CD4-positive, alpha-beta T cell treated with Interleukin-12 subunit alpha and Interleukin-12 subunit beta, for 1 hour (primary cell): Measurements from ENCODE around the gene USH1G.

Source experiments
- DNase-seq: peaks from one replicate; pipeline ENCODE4 v3.0.0-alpha.2; 2020

The USH1G gene

GRCh38 chr17:74900208-74900607 is 22.8 kb downstream of the USH1G start:
- DNase-seq: no peak

- no peak for DNase-seq
Measured at GRCh38 chr17:74898376-74898946, 24.6 kb downstream of the USH1G start.

DNA sequence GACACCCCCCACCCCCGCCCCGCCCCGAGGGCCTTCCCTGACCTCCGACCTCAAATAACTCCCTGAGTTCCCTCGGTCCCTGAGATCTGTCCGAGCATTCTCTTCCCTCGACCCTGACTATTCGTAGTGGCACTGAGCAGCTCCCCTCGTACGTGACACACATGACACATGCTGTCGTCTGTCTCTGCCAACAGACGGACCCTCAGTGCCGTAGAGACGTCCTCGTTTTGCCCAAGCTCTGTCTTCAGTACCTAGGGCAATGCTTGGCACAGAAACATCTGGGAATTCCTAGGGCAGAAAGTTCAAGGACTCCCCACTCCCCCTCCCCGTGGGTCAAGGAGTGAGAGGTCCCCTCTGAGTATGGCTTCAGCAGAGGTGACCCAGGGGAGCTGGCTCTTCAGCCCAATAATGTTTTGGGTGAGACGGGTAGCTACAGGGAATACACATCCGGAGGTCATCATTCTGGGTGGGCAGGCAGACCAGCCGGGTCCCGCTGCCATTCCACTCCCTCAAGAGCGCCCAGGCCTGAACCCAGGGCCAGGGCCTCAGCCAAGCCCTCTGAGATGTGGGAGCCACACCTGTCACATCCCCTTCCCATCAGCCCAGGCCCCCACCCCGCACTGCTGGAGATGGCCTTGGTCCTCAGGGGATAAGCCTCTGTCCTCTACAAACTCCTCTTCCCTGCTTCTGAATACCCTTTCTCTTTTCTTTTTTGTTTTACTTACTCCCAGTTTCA is 29.0 kb downstream of the USH1G start:
- DNase-seq: no peak

- DNase-seq: peak; percentile 10
Measured at GRCh38 chr17:74892974-74893911, 29.8 kb downstream of the USH1G start, which contains the start of gene FADS6. Gene FADS6 (minus strand): TSS chr17:74893633. CDS start chr17:74893595, 38 bp downstream.

DNA sequence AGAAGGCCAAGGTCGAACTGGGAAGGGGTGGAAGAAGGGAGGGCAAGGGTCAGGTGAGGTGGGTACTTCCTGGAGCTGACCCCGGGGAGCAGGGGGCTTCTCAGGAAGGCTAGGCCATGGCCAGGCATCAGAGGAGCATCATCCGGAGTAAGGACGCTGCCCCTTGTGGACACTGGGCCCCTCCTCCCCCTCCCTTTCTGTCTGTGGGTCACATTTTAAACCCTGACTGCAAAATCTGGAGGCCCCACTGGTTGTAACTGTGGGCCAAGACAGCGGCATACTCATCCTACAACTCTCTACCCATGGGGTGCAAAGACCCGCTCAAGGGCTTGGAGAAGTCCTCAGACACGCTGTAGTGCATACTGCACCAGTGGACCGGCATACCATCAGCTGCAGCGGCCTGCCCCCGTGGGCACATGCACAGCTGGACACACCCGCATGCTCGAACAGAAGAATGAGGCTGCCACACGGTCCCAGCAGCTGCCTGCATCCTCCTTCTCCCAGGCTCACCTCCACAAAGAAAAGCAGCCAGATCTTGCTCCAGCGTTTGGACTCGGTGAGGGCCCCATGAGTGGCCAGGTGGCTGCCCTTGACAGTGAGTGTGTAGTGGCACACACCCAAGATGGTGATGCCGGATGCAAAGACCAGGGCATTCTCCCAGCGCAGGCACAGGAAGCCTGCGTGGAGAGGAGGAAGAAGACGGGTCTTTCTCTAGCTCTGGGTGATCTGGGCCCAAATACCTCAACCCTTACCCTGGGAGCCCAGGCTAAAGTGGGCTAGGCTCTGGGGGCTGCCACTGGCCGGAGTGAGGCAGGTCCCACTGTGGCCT is 30.8 kb downstream of the USH1G start:
- no peak for DNase-seq

- no peak for DNase-seq
Measured at GRCh38 chr17:74890554-74890953, 32.5 kb downstream of the USH1G start.

DNA sequence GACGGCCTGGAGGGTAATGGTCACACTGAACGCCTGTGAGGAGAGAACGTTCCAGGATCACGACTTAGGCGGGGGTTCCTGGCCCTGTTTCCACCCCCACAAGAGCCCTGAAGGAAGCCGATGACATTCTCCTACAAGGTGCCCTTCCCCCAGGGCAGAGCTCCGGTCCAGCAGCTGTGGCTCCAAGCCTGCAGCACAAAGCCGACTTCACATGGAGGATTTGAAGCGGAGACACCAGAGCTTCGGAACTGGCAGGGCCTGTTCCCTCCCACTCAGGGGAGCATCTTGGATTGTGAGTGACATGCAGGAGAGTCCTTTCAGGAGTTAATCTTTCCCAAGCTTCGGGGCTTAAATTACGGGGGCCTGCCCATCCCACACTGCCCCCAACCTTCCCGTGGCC is 34.6 kb downstream of the USH1G start:
- no peak for DNase-seq

- DNase-seq: no peak
Measured at GRCh38 chr17:74883241-74883745, 39.8 kb downstream of the USH1G start.

DNA sequence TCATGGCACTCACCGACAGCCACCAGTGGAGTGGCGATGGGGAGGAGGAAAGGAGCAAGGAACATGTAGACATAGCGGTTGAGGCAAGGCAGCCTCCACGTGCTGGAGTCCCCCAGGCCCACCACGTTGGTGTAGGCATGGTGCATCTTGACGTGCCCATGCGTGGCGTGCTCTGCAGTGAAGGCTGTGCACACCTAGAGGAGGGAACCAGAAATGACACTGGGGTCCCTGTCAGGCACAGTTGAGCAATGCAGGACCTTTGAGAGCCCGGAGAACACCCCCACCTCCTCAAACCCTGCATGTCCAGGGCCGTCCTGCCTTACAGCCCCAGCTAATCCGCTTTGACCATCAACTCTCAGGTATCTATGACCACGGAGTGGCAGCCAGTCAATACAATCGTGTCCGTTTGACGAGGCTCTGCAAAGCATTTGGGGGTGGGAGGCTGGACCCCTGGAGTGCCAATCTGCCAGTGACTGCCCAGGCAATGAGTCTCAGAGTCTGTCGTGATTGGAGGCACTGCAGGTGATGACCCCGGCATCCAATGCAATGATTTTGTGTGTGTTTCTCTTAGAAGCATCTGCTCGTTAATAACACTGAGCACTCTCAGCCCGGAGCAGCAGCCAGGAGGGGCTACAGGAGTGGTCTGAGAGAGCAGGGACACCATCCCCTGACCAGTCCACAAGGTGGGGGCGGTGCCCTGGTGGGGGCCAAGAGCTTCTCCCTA is 40.4 kb downstream of the USH1G start:
- DNase-seq: no peak

DNA sequence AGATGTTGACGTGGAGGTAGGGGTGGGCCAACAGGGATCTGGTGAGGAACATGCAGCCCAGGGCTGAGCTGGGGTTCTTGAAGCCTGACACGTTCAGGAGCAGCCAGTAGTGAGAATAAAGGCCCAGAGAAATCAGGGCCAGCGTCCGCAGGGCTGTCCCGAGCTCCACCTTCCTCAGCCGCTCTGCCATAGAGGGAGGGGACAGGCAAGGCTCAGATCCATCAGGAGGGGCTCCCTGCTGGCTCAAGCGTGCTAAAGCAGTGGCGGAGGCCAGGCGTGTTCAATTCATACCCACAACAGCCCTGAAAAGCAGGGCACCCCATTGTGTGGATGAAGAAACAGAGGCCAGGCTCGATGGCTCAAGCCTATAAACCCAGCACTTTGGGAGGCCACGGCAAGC is 42.0 kb downstream of the USH1G start:
- no peak for DNase-seq

DNA sequence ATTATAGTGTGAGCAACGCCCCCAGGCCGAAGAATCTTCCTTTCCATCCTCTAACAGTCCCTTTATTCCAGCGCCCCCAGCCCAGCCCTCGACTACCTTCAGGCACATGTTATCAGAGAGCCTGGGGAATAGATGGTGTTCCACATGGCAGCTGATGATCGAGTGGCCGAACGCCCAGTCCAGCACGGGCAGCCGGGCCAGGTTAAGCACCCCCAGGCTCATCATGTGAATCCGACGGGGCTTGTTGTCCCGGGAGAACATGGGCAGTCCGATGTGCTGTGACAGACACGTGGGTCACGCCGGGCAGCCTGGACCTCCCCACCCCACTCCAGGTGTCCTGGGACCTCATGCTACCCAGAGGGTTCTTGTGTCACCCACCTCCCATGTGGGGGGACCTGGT is 43.7 kb downstream of the USH1G start:
- no peak for DNase-seq

DNA sequence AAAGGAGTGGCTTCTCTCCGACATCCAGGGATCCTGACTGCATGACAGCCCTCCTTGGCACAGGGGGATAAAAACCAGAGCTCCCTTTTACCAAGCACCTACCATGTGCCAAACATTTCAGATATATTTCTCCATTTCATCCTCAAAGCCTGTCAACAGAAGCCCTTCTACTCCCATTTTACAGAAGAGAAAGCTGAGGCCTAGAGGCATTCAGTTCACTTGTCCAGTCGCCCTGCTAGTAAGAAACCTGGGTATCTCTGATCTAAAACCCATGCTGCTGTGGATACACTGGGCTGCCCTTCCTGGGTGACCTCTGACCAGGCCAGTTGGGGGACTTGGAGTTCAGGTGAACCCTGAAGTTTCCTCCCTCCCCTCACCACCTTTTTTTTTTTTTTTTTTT is 44.4 kb downstream of the USH1G start:
- DNase-seq: no peak

GRCh38 chr17:74877592-74878548 is 45.2 kb downstream of the USH1G start:
- no peak for DNase-seq

DNA sequence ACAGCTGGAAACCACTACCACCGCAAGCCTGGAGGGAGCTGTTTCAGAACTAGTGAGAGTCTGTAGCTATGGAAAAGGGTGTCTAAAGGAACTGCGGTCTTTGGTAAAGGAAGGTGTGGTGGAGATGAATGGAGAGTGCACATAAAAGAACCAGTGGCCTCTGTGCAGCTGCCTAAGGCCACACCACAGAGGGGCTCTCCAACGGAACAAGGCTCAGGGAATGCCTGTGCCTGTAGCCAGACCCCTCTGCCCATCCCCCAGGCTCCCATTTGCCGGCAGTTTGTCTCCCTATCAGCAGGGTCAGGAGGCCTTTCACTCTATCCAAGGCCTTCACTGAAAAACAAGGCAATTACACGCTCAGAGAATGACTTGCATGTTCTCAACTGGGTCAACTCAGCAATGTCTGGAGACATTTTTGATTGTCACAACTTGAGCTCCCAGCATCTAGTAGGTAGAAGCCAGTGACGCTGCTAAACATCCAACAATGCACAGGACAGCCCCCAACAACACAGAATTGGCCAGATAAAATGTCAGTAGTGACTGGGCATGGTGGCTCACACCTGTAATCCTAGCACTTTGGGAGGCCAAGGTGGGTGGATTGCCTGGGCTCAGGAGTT is 47.0 kb downstream of the USH1G start:
- no peak for DNase-seq

GRCh38 chr17:74875155-74875976 is 47.7 kb downstream of the USH1G start:
- no peak for DNase-seq

GRCh38 chr17:74874615-74875037 is 48.4 kb downstream of the USH1G start:
- DNase-seq: no peak

GRCh38 chr17:74873874-74874614 is 49.0 kb downstream of the USH1G start:
- DNase-seq: no peak
